ENCODE data around the gene STARD10. TPM values are rescaled to one million over a fixed set of nuclear protein-coding genes. Genes with fewer than 3 reads are reported as not detected.

The STARD10 gene
- total and polyA plus RNA-seq, 4 donors: 70.5 to 328 (median 232) TPM

GRCh38 chr11:72774499-72774898 is 19.3 kb downstream of the STARD10 start:
- no peak overlapping the region for H3K27ac ChIP-seq (ENCODE audit: low read depth in 1 of 2, low read length in 2 of 2)
- 43% methylated on average over 6 of the region's 6 CpGs for WGBS

More at GRCh38 chr11:72774499-72774898, 19.3 kb downstream of the STARD10 start:
- Histone ChIP-seq H3K27me3 (ENCODE audit: control insufficient read depth in 4 of 4, insufficient read depth in 4 of 4, low read length in 3 of 4) (no peaks in the 10 kb centered on the region), H3K9me3 (ENCODE audit: control insufficient read depth in 4 of 4, low read length in 3 of 4) (no peaks in the 10 kb centered on the region), H3K4me1 (ENCODE audit: control insufficient read depth in 4 of 4, insufficient read depth in 4 of 4, low read length in 3 of 4) (peaks cover 12 to 97% (median 76%) of the 10 kb centered on the region in 4 donors), H3K9ac (ENCODE audit: low read depth in 1 of 2, low read length in 2 of 2) (no peak overlapping the region), H3K4me3 (ENCODE audit: low read depth in 1 of 3, low read length in 3 of 3) (no peak overlapping the region), H3K36me3 (ENCODE audit: control insufficient read depth in 4 of 4, insufficient read depth in 3 of 4, low read depth in 1 of 4, low read length in 3 of 4) (peaks cover 0 to 3% (median 0%) of the 10 kb centered on the region in 4 donors)
- DNase-seq (ENCODE audit: low spot score): no peak
- TF ChIP-seq NR2F2 (IDR thresholded peaks at IDR 0.05): no peak
- no peak for TF ChIP-seq CTCF (IDR thresholded peaks at IDR 0.05; ENCODE audit: low read depth, low read length, missing input control)
- no peak for TF ChIP-seq FOXA2 (IDR thresholded peaks at IDR 0.05)
- TF ChIP-seq HNF4A (conservative IDR thresholded peaks at IDR 0.05): no peak
- no peak for TF ChIP-seq SP1 (IDR thresholded peaks at IDR 0.05)
- no peak for TF ChIP-seq REST (IDR thresholded peaks at IDR 0.05)
- no peak for TF ChIP-seq GABPA (IDR thresholded peaks at IDR 0.05 in 1 of 2, conservative IDR thresholded peaks at IDR 0.05 in 1 of 2)
- no peak for TF ChIP-seq MAX (IDR thresholded peaks at IDR 0.05)
- no peak for TF ChIP-seq JUND (IDR thresholded peaks at IDR 0.05)
- no peak for TF ChIP-seq ZBTB33 (IDR thresholded peaks at IDR 0.05)
- no peak for TF ChIP-seq EGR1 (IDR thresholded peaks at IDR 0.05; ENCODE audit: low read depth in 2 of 2)
- TF ChIP-seq HNF4G (IDR thresholded peaks at IDR 0.05): no peak
